G401 (cell line): ENCODE data around the gene TNIP2. TPM values are rescaled to one million over a fixed set of nuclear protein-coding genes. Genes with fewer than 3 reads are reported as not detected.

Experiments
- DNase-seq: peaks from one replicate; pipeline ENCODE4 v3.0.0-alpha.2; 2015; ENCODE audit warnings: low spot score
- in situ Hi-C: cut with HindIII; loops from 2 replicates; pipeline ENCODE4 v1.10.0; 2016; ENCODE audit warnings: low sequenced_read_pairs, mixed read lengths
- total RNA-seq: library from RNA; depleted of rRNA; stranded (reverse); fragments of >200 nt; shearing (Covaris generic); gene quantifications from 2 replicates; pipeline ENCODE4 v1.2.3, GENCODE V29; 2014; rRNA removed

TNIP2 gene
- 42.9 and 57.7 TPM in 2 replicates for total RNA-seq

GRCh38 chr4:2755821-2756690 lies at the start of gene TNIP2:
Gene TNIP2 (minus strand): TSS chr4:2756336. CDS start chr4:2756289, 47 bp downstream.
- peak; percentile 25 for DNase-seq
- in situ Hi-C loops, result no loop called here

DNA sequence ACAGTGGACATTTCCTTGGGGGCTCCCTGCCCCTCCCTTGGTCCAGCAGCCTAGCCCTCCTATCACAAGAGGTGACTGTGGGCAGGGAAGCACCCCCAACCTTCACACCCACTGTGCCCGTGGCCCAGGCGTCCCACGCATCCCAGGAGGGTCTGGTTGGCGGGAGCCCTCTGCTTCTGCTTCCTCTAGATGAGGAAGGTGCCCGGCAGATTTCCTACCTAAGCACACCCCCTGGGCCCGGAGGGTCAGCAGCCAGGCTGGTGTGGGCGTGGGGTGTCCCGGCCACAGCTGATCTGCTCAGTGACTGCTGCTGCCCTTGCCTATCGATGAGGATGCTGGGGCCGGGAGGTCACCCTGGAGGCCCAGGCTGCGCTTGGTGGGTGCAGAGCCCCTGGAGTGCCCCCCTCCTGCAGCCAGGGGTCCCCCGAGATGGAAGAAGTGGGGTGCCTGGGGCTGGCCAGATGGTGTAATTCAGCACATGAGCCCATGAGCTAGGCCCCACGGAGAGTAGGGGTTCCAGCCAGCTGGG lies 48.9 kb upstream of the TNIP2 start:
- DNase-seq, result no peak
- in situ Hi-C loops, result no loop called here

DNA sequence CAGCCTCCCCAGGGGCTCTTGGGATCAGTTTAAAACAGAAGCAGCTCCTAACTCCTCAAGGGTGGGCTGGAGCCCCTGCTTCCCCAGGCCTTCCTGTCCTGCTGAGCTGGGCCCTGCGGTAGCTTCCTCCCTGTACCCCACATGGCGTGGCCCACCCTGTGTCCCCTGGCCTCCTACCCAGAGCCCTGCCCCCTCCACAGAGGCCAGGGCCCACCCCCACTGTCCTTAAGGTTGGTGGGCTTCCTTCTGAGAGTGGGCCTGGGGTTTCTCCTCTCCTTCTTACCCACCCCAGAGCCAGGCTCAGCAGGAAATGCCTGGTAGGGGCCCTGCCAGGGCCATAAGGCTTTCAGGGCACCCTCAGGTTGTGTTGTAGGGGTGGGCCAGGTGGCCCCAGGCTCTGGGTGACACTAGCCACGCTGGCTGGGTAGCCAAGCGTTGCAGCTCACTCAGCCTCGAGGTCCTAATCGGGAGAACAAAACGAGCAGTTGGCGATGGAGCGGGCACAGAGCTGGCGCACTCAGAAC lies 48.4 kb upstream of the TNIP2 start:
- in situ Hi-C loops, result no loop called here

GRCh38 chr4:2803624-2804448 lies 47.7 kb upstream of the TNIP2 start:
- DNase-seq, result no peak
- in situ Hi-C loops, result no loop called here

More for the DNA sequence above, 48.4 kb upstream of the TNIP2 start:
- no peak for DNase-seq

DNA sequence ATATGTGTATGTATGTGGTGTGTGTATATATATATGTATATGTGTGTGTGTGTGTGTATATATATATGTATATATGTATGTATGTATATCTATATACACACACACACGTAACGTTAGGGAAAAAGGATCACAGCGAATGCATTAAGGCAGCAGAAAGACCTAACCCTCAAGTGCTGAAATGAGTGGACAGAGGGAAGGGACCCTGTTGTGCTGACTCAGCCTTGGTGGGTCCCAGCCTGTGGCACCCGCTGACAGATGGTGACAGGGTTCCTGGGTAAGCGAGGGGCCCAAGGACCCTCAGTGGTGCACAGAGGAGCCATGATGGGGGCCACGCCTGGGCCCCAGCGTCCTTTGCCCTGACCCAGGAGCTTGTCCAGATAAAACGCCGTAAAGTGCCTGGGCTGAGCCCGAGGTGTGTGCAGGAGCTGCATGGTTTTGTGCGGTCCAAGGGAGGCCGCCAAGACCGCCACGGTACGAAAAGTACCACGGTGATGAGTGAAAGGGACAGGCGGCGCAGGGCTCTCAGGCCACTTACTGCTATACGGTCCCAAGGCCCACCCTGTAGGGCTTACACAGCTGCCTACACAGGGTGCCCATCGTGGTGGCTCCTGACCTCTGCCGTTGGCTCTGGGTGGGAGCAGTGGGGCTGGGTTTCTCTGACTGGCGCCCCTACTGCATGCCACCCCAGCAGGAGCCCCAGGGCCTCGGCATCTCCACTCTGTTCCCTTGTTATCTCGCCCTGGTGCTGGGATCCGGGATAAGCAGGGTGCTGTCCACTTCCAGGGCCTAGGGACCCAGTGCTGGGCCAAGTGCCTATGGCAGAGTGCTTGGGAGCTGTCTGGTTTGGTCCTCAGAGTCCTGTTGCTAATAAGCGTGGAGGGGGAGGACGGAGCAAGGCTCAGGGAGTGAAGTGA lies 46.7 kb upstream of the TNIP2 start:
- in situ Hi-C loops, result no loop called here

GRCh38 chr4:2800691-2801596 lies 44.8 kb upstream of the TNIP2 start:
- DNase-seq, result peak; percentile 47
- in situ Hi-C loops, result no loop called here

More for the DNA sequence above, 46.7 kb upstream of the TNIP2 start:
- no peak for DNase-seq

DNA sequence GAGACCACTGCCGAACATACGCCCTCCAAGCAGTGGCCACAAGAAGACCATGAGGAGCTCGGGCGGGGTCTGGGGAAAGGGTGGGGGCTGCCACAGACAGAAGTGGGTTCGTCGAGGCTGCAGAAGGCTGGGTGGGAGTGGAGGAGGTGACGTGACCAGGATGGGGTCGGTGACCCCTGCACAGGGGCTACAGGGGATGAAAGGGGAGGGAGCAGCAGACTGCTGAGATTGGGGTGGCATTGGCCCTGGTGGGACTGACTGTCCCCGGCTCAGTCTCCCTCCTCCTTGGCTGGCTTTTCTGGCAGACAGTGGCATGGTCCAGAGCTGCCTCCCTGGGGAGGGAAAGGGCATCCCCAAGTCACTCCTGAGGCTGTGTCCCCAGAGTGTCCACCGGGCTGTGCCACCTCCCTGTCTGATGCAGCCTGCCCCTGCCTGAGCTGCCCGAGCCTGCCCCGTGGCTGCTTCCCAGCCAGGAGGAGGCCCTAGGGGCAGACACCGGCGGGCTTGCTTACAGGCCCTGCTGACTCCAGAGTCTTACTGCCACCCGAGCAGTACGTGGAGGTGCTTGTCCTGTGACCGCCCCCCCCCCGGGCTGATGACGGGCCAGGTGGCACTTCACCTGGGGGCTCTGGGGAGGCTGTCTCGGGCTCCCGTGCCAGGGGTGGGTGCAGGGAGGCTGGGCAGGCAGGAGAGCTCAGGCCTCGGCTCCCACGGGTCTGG lies 44.0 kb upstream of the TNIP2 start:
- no peak for DNase-seq
- in situ Hi-C loops, result no loop called here

DNA sequence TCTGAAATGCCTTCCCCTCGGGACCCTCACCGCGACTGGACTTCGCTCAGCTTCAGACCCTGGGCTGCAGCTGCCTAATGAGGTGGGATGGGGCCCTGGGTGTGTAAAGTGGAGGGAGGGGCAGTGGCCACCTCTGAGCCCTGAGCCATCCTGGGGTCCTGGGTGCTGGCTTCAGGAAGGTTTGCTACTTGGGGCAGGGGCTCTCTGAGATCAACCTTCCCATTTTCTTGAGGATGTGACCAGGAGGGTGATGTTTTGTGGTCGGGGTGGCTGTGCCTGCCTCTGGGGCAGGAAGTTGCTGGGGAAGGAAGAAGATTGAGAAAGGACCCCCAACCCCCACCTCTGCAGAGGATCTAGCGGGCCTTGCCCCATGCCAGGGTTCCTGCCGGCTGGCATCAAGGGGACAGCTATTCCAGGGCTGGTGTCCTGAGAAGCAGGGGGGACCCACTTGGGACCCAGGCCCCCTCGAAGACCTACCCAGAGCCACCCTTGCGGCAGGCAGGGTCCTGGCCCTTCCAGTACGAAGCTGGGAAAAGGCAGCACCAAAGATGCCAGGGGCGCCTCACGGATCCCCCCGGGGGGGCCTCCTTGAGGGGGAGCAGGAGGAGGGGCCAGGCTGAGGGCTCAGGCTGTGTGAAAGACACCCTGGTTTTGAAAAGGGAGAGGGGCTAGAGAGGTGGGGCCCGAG lies 43.2 kb upstream of the TNIP2 start:
- in situ Hi-C loops, result no loop called here
- no peak for DNase-seq

DNA sequence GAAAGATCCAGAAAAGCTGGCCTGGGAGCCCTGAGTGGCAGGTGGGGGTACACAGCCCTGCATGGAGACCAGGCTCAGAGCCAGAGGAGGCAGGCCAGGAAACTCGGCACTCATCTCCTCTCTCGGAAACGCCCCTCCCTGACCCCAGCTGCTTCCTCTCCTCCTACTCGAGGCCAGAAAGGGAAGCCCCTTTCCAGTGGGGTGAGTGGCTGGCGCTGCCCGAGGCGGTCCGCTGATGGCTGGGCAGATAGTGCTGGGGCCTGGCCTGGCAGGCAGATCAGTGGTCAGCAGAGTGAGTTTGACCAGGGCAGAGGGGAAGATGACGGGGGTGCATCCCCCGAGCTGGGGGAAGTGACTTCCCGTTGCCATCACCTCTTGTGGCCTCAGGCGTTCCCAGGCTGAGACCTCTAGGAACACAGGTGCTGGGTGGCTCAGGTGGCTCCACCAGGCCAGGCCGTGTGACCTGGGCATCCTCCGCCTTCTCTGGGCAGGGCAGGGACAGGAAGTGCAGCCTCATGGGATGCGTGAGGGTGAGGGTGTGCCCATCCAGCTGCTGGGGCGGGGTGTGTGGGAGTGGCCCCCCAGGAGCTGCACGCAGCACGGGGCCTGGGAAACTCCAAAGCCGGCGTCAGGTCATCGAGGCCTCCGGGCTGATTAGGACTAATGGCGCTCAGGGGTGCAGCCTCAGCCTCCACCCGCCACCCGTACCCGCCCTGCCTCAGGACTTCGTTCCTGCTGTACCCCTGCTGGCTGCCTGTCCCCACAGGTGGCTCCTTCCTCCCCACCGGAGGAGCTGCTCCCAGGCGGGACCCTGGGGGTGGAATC lies 42.5 kb upstream of the TNIP2 start:
- DNase-seq, result no peak
- in situ Hi-C loops, result no loop called here

DNA sequence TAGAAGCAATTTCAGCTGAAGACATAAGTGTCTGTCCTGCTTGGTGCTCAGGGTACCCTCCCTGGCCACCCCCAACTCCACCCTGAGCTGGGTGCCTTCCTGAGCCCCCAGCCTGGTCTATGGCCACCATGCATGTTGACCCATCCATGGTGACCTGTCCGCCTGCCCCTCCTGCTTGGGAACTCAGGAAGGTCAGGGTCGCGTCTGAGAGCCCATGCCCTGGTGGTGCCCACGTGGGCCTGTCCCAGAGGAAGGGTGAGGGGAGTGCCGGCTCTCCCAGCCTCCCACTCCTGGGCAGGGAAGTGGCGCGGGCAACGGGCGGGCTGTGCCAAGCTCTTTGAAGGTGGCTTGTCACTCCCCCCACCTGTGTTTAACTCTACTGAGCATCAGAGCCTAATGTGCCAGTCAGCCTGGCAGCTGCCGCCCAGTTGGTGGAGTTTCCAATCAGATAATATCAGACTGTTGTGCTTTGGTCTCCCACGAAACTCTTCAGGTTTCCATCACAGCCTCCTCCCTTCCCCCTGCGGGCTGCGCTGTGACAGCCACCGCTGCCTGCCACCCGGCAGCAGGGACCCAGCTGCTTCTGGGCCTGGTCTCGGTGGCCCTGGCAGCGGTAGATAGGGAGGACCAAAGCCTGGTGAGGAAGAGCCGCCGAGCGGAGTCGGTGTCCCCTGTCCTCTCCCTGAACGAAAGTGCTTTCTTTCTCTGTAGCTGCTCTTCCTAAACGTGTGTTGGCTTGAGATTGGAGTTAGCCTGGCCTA lies 41.6 kb upstream of the TNIP2 start:
- DNase-seq, result no peak
- in situ Hi-C loops, result no loop called here

DNA sequence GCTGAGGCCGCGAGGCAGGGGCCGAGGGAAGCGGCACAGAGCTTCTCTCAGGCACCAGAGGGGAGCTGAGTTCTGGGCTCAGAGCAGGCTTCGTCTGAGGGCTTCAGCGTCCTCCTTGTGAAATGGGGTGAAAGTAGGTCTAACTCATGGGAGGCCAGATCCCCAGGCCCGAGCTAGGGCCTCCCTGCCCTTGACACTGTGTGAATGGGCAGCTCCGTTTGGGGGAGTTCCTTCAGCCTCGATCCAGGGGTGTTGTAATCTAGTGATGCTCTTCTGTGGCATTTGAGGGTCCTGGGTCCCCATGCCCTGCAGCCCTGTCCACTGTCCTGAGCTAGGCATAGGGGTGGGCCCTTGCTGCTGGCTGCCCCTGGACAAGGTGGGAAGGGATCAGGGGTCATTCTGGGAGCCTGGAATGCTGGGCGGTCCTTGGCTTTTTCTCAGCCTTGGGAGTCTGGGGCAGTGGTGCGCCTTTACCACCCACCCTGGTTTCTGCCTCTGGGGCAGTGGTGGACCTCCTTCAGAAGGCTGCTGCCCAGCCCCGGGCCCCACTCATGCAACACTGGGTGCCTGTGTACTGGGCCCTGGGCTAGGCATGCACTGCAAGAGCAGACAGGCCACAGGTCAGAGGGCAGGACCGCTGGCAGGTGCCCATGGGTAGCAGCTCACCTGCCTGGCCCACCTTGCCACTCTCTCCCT lies 40.9 kb upstream of the TNIP2 start:
- in situ Hi-C loops, result no loop called here
- no peak for DNase-seq

DNA sequence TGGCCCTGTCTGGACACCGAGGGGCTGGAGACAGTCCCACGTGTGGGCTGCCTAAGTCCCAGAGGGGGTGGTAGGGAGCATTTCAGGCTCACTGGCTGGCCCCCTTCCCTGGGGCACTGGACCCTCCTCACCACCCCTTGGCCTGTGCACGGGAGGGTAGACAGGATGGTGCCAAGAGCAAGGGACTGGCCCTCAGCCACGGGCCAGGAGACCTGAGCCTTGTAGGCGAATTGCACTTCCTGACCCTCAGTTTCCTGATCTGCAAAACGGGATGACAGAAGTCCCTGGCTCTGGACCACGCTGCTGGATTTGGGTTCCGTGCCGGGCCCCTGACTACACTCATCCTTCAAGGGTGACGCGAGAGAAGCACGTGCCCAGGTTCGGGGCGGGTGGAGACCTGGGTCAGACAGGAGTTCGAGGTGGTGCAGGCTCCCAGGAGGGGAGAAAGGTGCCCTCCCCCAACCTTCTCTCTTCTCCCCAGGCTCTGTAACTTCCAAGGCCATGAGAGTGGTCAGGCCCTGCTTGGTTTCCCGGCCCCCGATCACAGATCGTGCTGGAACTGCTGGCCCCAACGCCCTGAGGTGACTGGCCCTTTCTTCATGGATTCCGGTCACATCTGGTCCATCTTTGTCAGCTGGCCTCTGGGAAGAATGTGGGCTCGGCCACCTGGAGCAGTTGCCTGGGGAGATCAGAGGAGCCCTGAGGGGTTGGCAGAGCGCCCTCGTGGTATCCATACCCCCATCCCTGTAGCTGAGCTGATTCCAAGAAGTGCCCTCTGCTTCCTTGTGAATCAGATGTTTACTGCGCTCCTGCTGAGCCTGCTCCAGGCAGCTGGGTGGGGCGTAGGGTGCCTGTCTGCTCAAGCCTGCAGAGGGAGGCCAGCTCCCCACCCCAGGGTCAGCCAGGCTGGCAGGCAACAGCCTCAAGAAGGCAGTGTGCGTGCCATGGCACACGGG lies 40.0 kb upstream of the TNIP2 start:
- in situ Hi-C loops, result no loop called here
- DNase-seq, result no peak

GRCh38 chr4:2795300-2795892 lies 39.3 kb upstream of the TNIP2 start:
- in situ Hi-C loops, result no loop called here
- no peak for DNase-seq
